Hepatocyte (in vitro differentiated cells): Measurements from ENCODE around the gene FAF1.

ENCODE experiments used
- EZH2 ChIP-seq: fragments of 200-600 bp; sonication (generic); IDR thresholded peaks from 2 replicates; pipeline ENCODE4 v1.6.1; 2016; ENCODE audit warnings: antibody characterized with exemption, mild to moderate bottlenecking, borderline replicate concordance
- TF ChIP-seq, protein P1 (sequence below): fragments of 200-600 bp; sonication (generic); IDR thresholded peaks from 2 replicates; pipeline ENCODE4 v1.5.1; 2016; ENCODE audit warnings: antibody characterized with exemption, mild to moderate bottlenecking; ENCODE audit not compliant: poor library complexity

DNA sequence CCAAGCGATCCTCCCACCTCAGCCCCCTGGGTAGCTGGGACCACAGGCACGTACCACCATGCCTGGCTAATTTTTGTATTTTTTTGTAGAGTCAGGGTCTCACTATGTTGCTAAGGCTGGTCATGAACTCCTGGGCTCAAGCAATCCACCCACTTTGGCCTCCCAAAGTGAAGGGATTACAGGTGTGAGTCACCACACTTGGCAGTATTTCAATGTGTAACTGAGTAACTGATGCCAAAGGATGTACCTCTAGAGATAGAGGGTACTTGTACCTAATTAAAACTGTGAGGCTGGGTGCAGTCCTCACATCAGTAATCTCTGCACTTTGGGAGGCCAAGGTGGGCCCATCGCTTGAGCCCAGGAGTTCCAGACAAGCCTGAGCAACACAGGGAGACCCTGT is 278.1 kb downstream of the FAF1 start:
- TF ChIP-seq, protein P1, sequence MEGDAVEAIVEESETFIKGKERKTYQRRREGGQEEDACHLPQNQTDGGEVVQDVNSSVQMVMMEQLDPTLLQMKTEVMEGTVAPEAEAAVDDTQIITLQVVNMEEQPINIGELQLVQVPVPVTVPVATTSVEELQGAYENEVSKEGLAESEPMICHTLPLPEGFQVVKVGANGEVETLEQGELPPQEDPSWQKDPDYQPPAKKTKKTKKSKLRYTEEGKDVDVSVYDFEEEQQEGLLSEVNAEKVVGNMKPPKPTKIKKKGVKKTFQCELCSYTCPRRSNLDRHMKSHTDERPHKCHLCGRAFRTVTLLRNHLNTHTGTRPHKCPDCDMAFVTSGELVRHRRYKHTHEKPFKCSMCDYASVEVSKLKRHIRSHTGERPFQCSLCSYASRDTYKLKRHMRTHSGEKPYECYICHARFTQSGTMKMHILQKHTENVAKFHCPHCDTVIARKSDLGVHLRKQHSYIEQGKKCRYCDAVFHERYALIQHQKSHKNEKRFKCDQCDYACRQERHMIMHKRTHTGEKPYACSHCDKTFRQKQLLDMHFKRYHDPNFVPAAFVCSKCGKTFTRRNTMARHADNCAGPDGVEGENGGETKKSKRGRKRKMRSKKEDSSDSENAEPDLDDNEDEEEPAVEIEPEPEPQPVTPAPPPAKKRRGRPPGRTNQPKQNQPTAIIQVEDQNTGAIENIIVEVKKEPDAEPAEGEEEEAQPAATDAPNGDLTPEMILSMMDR = no peak
- no peak for TF ChIP-seq EZH2
